Neuronal stem cell (in vitro differentiated cells): Measurements from ENCODE around the gene TAGLN2.

Experiments
- DNase-seq: peaks from one replicate; pipeline ENCODE4 v3.0.0-alpha.2; 2013; ENCODE audit warnings: low spot score
- H2AFZ ChIP-seq: one replicate; pipeline ENCODE4 v1.6.1; 2013; ENCODE audit warnings: mild to moderate bottlenecking, low read length, inconsistent platforms
- H2AK5ac ChIP-seq: 2 replicates; pipeline ENCODE4 v1.6.1; 2013; ENCODE audit warnings: low read depth, mild to moderate bottlenecking, inconsistent platforms, low read length, moderate library complexity, mixed read lengths
- H2BK120ac ChIP-seq: 2 replicates; pipeline ENCODE4 v1.6.1; 2013; ENCODE audit warnings: low read depth, mild to moderate bottlenecking, inconsistent platforms, low read length, moderate library complexity, mixed read lengths
- H2BK12ac ChIP-seq: one replicate; pipeline ENCODE4 v1.6.1; 2013; ENCODE audit warnings: low read length, inconsistent platforms
- H2BK15ac ChIP-seq: 2 replicates; pipeline ENCODE4 v1.6.1; 2013; ENCODE audit warnings: mild to moderate bottlenecking, low read length, inconsistent platforms, mixed read lengths
- H2BK5ac ChIP-seq: one replicate; pipeline ENCODE4 v1.6.1; 2013; ENCODE audit warnings: inconsistent platforms, mild to moderate bottlenecking, low read length, moderate library complexity
- H3K14ac ChIP-seq: one replicate; pipeline ENCODE4 v1.6.1; 2013; ENCODE audit warnings: low read length, inconsistent platforms
- H3K18ac ChIP-seq: 2 replicates; pipeline ENCODE4 v1.6.1; 2013; ENCODE audit warnings: low read length, inconsistent platforms
- H3K23ac ChIP-seq: 2 replicates; pipeline ENCODE4 v1.6.1; 2013; ENCODE audit warnings: low read depth, mild to moderate bottlenecking, mixed read lengths, low read length, inconsistent platforms; ENCODE audit not compliant: poor library complexity
- H3K27ac ChIP-seq: replicated peaks from 3 replicates; pipeline ENCODE4 v1.5.1; 2013; ENCODE audit warnings: low read length, inconsistent platforms
- H3K27me3 ChIP-seq, 3 experiments: 2 replicates each; pipeline ENCODE4 v1.6.1; 2013; ENCODE audit warnings: low read length in 3 of 3, mild to moderate bottlenecking in 2 of 3, inconsistent platforms in 1 of 3, low read depth in 1 of 3, mixed read lengths in 1 of 3, moderate library complexity in 1 of 3; ENCODE audit not compliant: control insufficient read depth in 3 of 3, insufficient read depth in 3 of 3
- H3K36me3 ChIP-seq, 2 donors: replicated peaks in 1 of 2; 2 replicates each; pipeline ENCODE4 v1.6.1; 2013; ENCODE audit warnings: low read length in 2 of 2; ENCODE audit not compliant: control insufficient read depth in 2 of 2, insufficient read depth in 2 of 2
- H3K4ac ChIP-seq: 2 replicates; pipeline ENCODE4 v1.6.1; 2013; ENCODE audit warnings: inconsistent platforms, mild to moderate bottlenecking, low read length, moderate library complexity
- H3K4me1 ChIP-seq, 2 donors: 1 replicate in 1 of 2; 2 replicates in 1 of 2; pipeline ENCODE4 v1.6.1; 2013; ENCODE audit warnings: low read length in 2 of 2, low read depth in 1 of 2; ENCODE audit not compliant: control insufficient read depth in 2 of 2, insufficient read depth in 1 of 2
- H3K4me2 ChIP-seq: one replicate; pipeline ENCODE4 v1.6.1; 2013; ENCODE audit warnings: mild to moderate bottlenecking, low read length, inconsistent platforms; ENCODE audit not compliant: insufficient read depth, poor library complexity, severe bottlenecking
- H3K4me3 ChIP-seq, 2 donors: 2 replicates each; pipeline ENCODE4 v1.5.1; 2013; ENCODE audit warnings: low read length in 2 of 2, mild to moderate bottlenecking in 2 of 2, inconsistent platforms in 1 of 2, moderate library complexity in 1 of 2
- H3K79me1 ChIP-seq: one replicate; pipeline ENCODE4 v1.6.1; 2013; ENCODE audit warnings: low read depth, mild to moderate bottlenecking, inconsistent platforms, low read length, moderate library complexity
- H3K9ac ChIP-seq: one replicate; pipeline ENCODE4 v1.6.1; 2013; ENCODE audit warnings: mild to moderate bottlenecking, low read depth, low read length, inconsistent platforms; ENCODE audit not compliant: poor library complexity
- H3K9me3 ChIP-seq, 2 donors: replicated peaks in 1 of 2; 2 replicates each; pipeline versions ENCODE3 to v1.6.1; 2013; ENCODE audit warnings: low read length in 2 of 2, mild to moderate bottlenecking in 2 of 2, inconsistent platforms in 1 of 2, low read depth in 1 of 2, mixed read lengths in 1 of 2, moderate library complexity in 1 of 2; ENCODE audit not compliant: control insufficient read depth in 2 of 2, insufficient read depth in 1 of 2
- H4K8ac ChIP-seq: one replicate; pipeline ENCODE4 v1.6.1; 2013; ENCODE audit warnings: low read depth, mild to moderate bottlenecking, inconsistent platforms, low read length, moderate library complexity
- H4K91ac ChIP-seq: one replicate; pipeline ENCODE4 v1.6.1; 2013; ENCODE audit warnings: low read length, low read depth, mild to moderate bottlenecking, inconsistent platforms; ENCODE audit not compliant: poor library complexity
- WGBS, 2 donors: extraction: QIAGEN DNeasy Blood & Tissue Kit; methylation state at CpG; one replicate each; pipeline ENCODE4 v1.1.7; 2013; ENCODE audit warnings: missing lambda C conversion rate in 2 of 2, mixed read lengths in 1 of 2; ENCODE audit not compliant: insufficient read length in 2 of 2, insufficient replicate concordance in 1 of 2; ENCODE audit errors: extremely low coverage in 2 of 2; 5-methylcytosine and 5-hydroxymethylcytosine counted together

Gene TAGLN2

DNA sequence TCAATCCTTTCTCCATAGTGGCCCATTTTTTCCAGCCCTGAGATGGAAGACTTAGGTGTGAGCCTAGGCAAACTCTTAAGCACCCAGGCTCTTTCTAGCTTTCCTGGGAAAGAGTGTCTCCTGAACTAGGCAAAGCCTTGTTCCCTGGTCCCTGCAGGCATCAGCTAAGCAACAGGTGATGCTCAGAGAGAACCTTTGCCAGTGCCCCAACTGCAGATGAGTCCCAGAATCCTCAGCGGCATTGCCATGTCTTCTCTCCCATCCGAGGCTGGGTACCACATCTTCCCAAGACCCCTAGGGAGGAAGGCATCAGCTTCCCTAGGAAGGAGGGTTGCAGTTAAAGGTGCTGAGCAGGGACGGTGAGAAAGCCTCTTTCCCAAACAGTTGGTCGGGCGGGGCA, 54.6 kb downstream of the TAGLN2 start:
- Histone ChIP-seq H3K14ac (no peak overlapping the region), H3K23ac (no peak overlapping the region), H4K91ac (no peak overlapping the region), H3K4me2 (no peak overlapping the region), H3K4ac (no peak overlapping the region), H3K4me1 (peaks cover 0 to 3% of the 10 kb centered on the region in 2 donors), H3K18ac (no peak overlapping the region), H3K27me3 (peaks cover 0 to 58% (median 0%) of the 10 kb centered on the region in 3 experiments), H2AFZ (no peak overlapping the region), H3K36me3 (no peaks in the 10 kb centered on the region), H3K27ac (no peak overlapping the region), H2BK120ac (no peak overlapping the region), H3K79me1 (no peaks in the 10 kb centered on the region), H2BK12ac (no peak overlapping the region), H2AK5ac (no peak overlapping the region), H3K9ac (no peak overlapping the region), H3K9me3 (no peaks in the 10 kb centered on the region), H3K4me3 (no peak overlapping the region), H2BK15ac (no peak overlapping the region), H4K8ac (no peak overlapping the region), H2BK5ac (no peak overlapping the region)
- no CpG with 5 or more reads among the region's 5 CpGs for WGBS, 2 donors
- no peak for DNase-seq

DNA sequence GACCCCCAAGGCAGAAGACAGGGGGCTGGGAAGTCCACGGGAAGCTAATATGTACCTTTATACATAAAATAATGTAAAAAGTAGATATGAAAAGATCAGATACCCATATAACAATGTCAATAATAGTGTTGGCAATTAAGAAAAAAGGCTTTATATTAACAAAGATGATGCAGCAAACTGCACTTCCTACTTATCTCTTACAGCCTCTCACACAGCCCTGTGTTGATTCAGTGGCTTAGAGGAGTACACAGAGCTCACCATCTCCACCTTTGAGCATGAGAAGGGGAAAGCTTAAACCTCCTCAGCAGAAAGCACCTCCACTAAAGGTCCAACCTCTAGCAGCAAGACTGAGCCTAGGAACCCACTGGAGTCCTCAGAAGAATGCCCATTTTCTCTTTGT, 55.7 kb downstream of the TAGLN2 start:
- Histone ChIP-seq H2BK15ac (no peak overlapping the region), H3K4me1 (peaks cover 0 to 3% of the 10 kb centered on the region in 2 donors), H4K91ac (no peak overlapping the region), H4K8ac (no peak overlapping the region), H2AFZ (no peak overlapping the region), H2BK12ac (no peak overlapping the region), H3K9ac (no peak overlapping the region), H2BK5ac (no peak overlapping the region), H3K9me3 (no peaks in the 10 kb centered on the region), H3K4me3 (no peak overlapping the region), H3K18ac (no peak overlapping the region), H3K79me1 (no peaks in the 10 kb centered on the region), H3K36me3 (no peaks in the 10 kb centered on the region), H3K14ac (no peak overlapping the region), H3K23ac (no peak overlapping the region), H3K27ac (no peak overlapping the region), H2AK5ac (no peak overlapping the region), H3K4ac (no peak overlapping the region), H2BK120ac (no peak overlapping the region), H3K27me3 (peaks cover 0 to 53% (median 0%) of the 10 kb centered on the region in 3 experiments), H3K4me2 (no peak overlapping the region)
- WGBS, 2 donors = no CpG with 5 or more reads among the region's 1 CpG
- DNase-seq = no peak

DNA sequence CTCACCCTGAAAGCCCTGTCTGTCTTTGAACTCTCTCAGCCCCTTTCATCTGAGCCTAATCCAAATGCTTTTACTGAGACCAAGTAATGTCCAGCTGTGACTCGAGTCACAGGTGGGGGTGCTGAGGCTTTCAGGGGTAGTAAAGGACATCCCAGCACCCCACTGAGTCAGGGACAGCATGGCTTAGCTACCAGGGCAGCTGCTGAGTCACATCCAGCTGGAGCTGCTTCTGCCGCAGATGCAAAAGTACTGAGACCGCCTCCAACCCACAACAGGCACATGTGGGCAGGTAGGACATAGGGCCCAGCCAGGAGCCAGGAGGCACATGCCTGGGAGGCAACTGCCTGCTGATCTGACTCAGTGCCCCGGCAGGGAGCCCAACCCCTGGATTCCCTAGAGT, 56.1 kb downstream of the TAGLN2 start:
- no peaks in the 10 kb centered on the region for H3K36me3 ChIP-seq
- WGBS, 2 donors = no CpG with 5 or more reads among the region's 4 CpGs
- no peaks in the 10 kb centered on the region for H3K9me3 ChIP-seq
- H2BK15ac ChIP-seq = no peak overlapping the region
- no peak overlapping the region for H2BK5ac ChIP-seq
- H2BK120ac ChIP-seq = no peak overlapping the region
- no peak overlapping the region for H4K91ac ChIP-seq
- no peak overlapping the region for H3K18ac ChIP-seq
- no peak overlapping the region for H3K4me3 ChIP-seq
- H3K4me1 ChIP-seq = peaks cover 0 to 3% of the 10 kb centered on the region in 2 donors
- H2AFZ ChIP-seq = no peak overlapping the region
- no peak overlapping the region for H3K4ac ChIP-seq
- H3K79me1 ChIP-seq = no peaks in the 10 kb centered on the region
- no peak overlapping the region for H3K9ac ChIP-seq
- no peak overlapping the region for H2BK12ac ChIP-seq
- H3K27me3 ChIP-seq = peaks cover 0 to 52% (median 0%) of the 10 kb centered on the region in 3 experiments
- H3K14ac ChIP-seq = no peak overlapping the region
- H4K8ac ChIP-seq = no peak overlapping the region
- no peak for DNase-seq
- no peak overlapping the region for H3K23ac ChIP-seq
- H3K4me2 ChIP-seq = no peak overlapping the region
- H3K27ac ChIP-seq = no peak overlapping the region
- no peak overlapping the region for H2AK5ac ChIP-seq

DNA sequence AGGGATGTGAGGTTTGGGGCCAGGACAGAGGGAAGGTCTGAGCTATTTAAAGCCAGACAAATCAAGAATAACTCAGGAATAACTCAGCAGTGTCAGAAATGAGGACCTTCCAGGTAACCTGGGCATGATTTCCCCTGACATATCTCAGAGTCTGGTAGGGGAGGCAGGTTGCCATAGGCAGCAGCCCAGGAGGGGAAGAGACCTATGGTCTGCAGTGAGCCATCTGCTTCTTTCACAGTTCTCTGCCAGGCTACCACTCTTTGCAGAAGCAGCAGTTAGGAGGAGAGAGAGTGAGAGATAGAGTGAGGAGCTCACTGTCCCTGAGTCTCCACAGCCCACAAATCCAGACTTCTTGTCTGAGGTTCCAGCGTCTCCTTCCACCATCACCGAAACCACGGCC, 56.5 kb downstream of the TAGLN2 start:
- WGBS, 2 donors = no CpG with 5 or more reads among the region's 3 CpGs
- Histone ChIP-seq H2AFZ (no peak overlapping the region), H2BK12ac (no peak overlapping the region), H3K9ac (no peak overlapping the region), H3K4me2 (no peak overlapping the region), H3K18ac (no peak overlapping the region), H3K27me3 (peaks cover 0 to 52% (median 0%) of the 10 kb centered on the region in 3 experiments), H2BK120ac (no peak overlapping the region), H4K91ac (no peak overlapping the region), H3K23ac (no peak overlapping the region), H4K8ac (no peak overlapping the region), H3K79me1 (no peaks in the 10 kb centered on the region), H2AK5ac (no peak overlapping the region), H3K14ac (no peak overlapping the region), H3K4me3 (no peak overlapping the region), H3K27ac (no peak overlapping the region), H3K4ac (no peak overlapping the region), H3K36me3 (no peaks in the 10 kb centered on the region), H2BK15ac (no peak overlapping the region), H2BK5ac (no peak overlapping the region), H3K4me1 (peaks cover 0 to 3% of the 10 kb centered on the region in 2 donors), H3K9me3 (no peaks in the 10 kb centered on the region)
- no peak for DNase-seq
